HG02981 (cell line): ENCODE measurements around the gene FER.
"Not testable (repeated sequence)": the region's sequence is repeated elsewhere in the genome, so short reads cannot be mapped to it uniquely, and the experiment has no call there.

Experiments
- ATAC-seq: cut with Tn5 transposase; IDR thresholded peaks from one replicate; pipeline ENCODE4 v1.9.1; 2021; ENCODE audit warnings: mild to moderate bottlenecking, moderate library complexity; ENCODE audit not compliant: unreplicated experiment

Gene FER

GRCh38 chr5:109028608-109029299, 281.1 kb downstream of the FER start:
- peak; percentile 67 for ATAC-seq

GRCh38 chr5:109029847-109030246, 282.1 kb downstream of the FER start:
- no peak for ATAC-seq

- no peak for ATAC-seq
These were observed 282.9 kb downstream of the FER start for GRCh38 chr5:109030360-109031143.

GRCh38 chr5:109034306-109034705, 286.6 kb downstream of the FER start:
- no peak for ATAC-seq

- no peak for ATAC-seq
These were observed 287.7 kb downstream of the FER start for GRCh38 chr5:109035436-109035835.

- ATAC-seq = no peak
These were observed 290.6 kb downstream of the FER start for GRCh38 chr5:109038209-109038840.

GRCh38 chr5:109041317-109041716, 293.6 kb downstream of the FER start:
- peak; percentile 92 for ATAC-seq

- no peak for ATAC-seq
These were observed 298.0 kb downstream of the FER start for GRCh38 chr5:109045710-109046109.

GRCh38 chr5:109049565-109049964, 301.9 kb downstream of the FER start:
- no peak for ATAC-seq

GRCh38 chr5:109050321-109050720, 302.6 kb downstream of the FER start:
- not testable (repeated sequence) for ATAC-seq

- ATAC-seq = not testable (repeated sequence)
These were observed 304.5 kb downstream of the FER start for GRCh38 chr5:109052216-109052615.

GRCh38 chr5:109053995-109054417, 306.3 kb downstream of the FER start:
- ATAC-seq = no peak

GRCh38 chr5:109060378-109061025, 312.8 kb downstream of the FER start:
- no peak for ATAC-seq

- ATAC-seq = no peak
These were observed 315.0 kb downstream of the FER start for GRCh38 chr5:109062664-109063063.

- no peak for ATAC-seq
These were observed 315.5 kb downstream of the FER start for GRCh38 chr5:109063223-109063622.

GRCh38 chr5:109076741-109077140, 329.0 kb downstream of the FER start:
- ATAC-seq = no peak

GRCh38 chr5:109078448-109078847, 330.8 kb downstream of the FER start:
- ATAC-seq = no peak

- ATAC-seq = no peak
These were observed 332.8 kb downstream of the FER start for GRCh38 chr5:109080481-109080880.

GRCh38 chr5:109080896-109081295, 333.2 kb downstream of the FER start:
- ATAC-seq = no peak

GRCh38 chr5:109083937-109084336, 336.2 kb downstream of the FER start:
- ATAC-seq = no peak

- no peak for ATAC-seq
These were observed 341.5 kb downstream of the FER start for GRCh38 chr5:109089191-109089590.
